ENCODE measurements around the gene SLC9A8. TPM values are rescaled to one million over a fixed set of nuclear protein-coding genes. Genes with fewer than 3 reads are reported as not detected.

Gene SLC9A8
- total RNA-seq, 6 experiments from 2014 or later: 7.1 to 8.0 (median 7.4) TPM

- H3K4me1 Mint-ChIP-seq (ENCODE audit: low read depth): peaks cover 25% of the 10 kb centered on the region
- no peaks in the 10 kb centered on the region for H3K9me3 Mint-ChIP-seq
- peaks cover 5% of the 10 kb centered on the region for H3K27me3 Mint-ChIP-seq (ENCODE audit: insufficient read depth)
- peaks cover 6% of the 10 kb centered on the region; the same call in 1 of the 2 replicates for H3K36me3 Mint-ChIP-seq (ENCODE audit: low read depth)
- TF ChIP-seq CTCF (IDR thresholded peaks at IDR 0.05): peak; percentile 91
- H3K4me3 Mint-ChIP-seq: no peak overlapping the region
- no peak overlapping the region; the same call in 1 of the 2 replicates for H3K27ac Mint-ChIP-seq
- peak; percentile 18 for DNase-seq
Measured at GRCh38 chr20:49888212-49889000, 75.8 kb downstream of the SLC9A8 start.

- no peak for DNase-seq
- no peak for TF ChIP-seq CTCF (IDR thresholded peaks at IDR 0.05)
- H3K9me3 Mint-ChIP-seq: no peaks in the 10 kb centered on the region
- no peak overlapping the region for H3K4me3 Mint-ChIP-seq
- H3K4me1 Mint-ChIP-seq (ENCODE audit: low read depth): peaks cover 33% of the 10 kb centered on the region
- H3K27ac Mint-ChIP-seq: no peak overlapping the region
- H3K36me3 Mint-ChIP-seq (ENCODE audit: low read depth): peaks cover 6% of the 10 kb centered on the region; the same call in 1 of the 2 replicates
- peaks cover 5% of the 10 kb centered on the region for H3K27me3 Mint-ChIP-seq (ENCODE audit: insufficient read depth)
Measured at GRCh38 chr20:49889001-49889934, 76.6 kb downstream of the SLC9A8 start.

GRCh38 chr20:49889935-49890333, 77.3 kb downstream of the SLC9A8 start:
- DNase-seq: no peak
- Mint-ChIP-seq H3K4me1 (ENCODE audit: low read depth) (peaks cover 34% of the 10 kb centered on the region), H3K36me3 (ENCODE audit: low read depth) (peaks cover 6% of the 10 kb centered on the region; the same call in 1 of the 2 replicates), H3K27me3 (ENCODE audit: insufficient read depth) (peaks cover 5% of the 10 kb centered on the region), H3K27ac (no peak overlapping the region), H3K9me3 (no peaks in the 10 kb centered on the region), H3K4me3 (no peak overlapping the region)
- TF ChIP-seq CTCF (IDR thresholded peaks at IDR 0.05): peak; percentile 33; the same call in 1 of the 2 replicates

GRCh38 chr20:49890471-49891361, 78.1 kb downstream of the SLC9A8 start:
- TF ChIP-seq CTCF (IDR thresholded peaks at IDR 0.05): no peak
- H3K36me3 Mint-ChIP-seq (ENCODE audit: low read depth): peaks cover 6% of the 10 kb centered on the region; the same call in 1 of the 2 replicates
- no peak for DNase-seq
- peaks cover 5% of the 10 kb centered on the region for H3K27me3 Mint-ChIP-seq (ENCODE audit: insufficient read depth)
- peaks cover 34% of the 10 kb centered on the region for H3K4me1 Mint-ChIP-seq (ENCODE audit: low read depth)
- H3K4me3 Mint-ChIP-seq: no peak overlapping the region
- no peak overlapping the region for H3K27ac Mint-ChIP-seq
- H3K9me3 Mint-ChIP-seq: no peaks in the 10 kb centered on the region

All from HFFc6 (cell line).